CD4-positive, alpha-beta T cell treated with Interleukin-1 beta for 1 hour (primary cell): ENCODE results near the gene LPP.

Source experiments
- DNase-seq, 2 donors: peaks; one replicate each; pipeline ENCODE4 v3.0.0-alpha.2; 2020 to 2022

The LPP gene

GRCh38 chr3:188446766-188447165 lies 292.8 kb downstream of the LPP start:
- peak in 1 of 2 donors; percentile 8 for DNase-seq

- no peak for DNase-seq
Observed at GRCh38 chr3:188448813-188449212, 294.9 kb downstream of the LPP start.

GRCh38 chr3:188449421-188449820 lies 295.5 kb downstream of the LPP start:
- DNase-seq: no peak

DNA sequence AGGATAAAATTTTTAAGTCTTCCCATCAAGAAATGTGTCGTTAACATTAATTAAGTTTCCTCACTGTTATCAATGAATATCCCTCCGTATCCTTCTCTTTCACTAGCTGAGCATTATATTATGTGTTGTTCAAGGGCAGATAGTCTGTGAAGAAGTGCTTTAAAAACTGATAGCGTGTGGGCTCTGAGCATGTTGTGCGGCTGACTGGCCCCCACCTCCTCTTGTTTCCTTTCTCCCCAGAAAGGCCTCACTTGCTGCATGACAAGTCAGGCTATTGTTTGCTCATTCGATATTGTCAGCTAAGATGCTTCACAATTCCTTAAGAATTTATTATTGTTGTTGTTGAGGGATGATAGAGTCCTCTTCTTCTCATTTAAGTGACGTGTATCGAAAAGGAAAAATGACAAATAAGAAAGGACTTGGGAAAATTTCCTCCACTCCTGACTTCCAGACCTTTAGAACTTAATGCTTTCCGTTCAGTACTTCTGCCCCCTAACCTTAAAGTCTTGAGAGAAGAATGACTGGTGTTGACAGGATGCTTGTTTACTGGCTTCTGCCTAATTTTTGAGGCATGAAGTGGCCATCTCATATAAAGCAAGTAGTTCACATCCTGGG lies 298.3 kb downstream of the LPP start:
- DNase-seq: no peak

GRCh38 chr3:188453431-188454384 lies 299.8 kb downstream of the LPP start:
- DNase-seq: no peak

DNA sequence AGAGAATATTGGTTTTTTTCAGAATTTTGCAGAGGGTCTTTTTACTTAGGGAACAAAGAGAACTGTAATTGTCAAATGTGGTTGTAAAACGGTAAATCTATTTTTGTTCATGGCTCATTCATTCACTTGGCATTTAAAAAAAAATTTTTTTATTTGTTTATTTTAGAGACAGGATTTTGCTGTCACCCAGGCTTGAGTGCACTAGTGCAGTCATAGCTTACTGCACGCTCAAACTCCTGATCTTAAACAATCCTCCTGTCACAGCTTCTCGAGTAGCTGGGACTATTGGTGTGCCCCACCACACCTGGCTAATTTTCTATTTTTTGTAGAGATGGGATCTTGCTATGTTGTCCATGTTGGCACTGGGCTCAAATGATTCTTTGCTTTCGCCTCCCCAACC lies 301.8 kb downstream of the LPP start:
- DNase-seq: no peak

GRCh38 chr3:188458756-188459155 lies 304.8 kb downstream of the LPP start:
- no peak for DNase-seq

DNA sequence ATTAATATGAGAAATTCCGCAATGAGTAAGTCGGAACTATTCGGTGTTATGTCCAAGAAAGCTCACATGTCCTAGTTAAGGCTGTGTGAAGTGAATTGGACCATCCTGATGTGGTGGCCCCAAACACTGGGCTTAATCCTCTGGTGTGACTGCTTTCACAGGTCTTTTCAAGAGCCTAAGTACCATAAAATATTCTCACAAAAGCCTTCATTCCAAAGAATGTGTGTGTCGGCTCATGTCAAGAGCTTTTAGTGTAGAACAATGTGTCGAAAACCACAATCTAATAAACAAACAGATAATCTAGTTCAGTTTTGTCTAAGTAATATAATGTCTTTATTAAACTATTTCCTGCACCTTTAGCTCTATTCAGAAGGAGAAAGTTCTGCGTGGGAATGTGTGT lies 311.4 kb downstream of the LPP start:
- DNase-seq: no peak

GRCh38 chr3:188468196-188468595 lies 314.2 kb downstream of the LPP start:
- no peak for DNase-seq

DNA sequence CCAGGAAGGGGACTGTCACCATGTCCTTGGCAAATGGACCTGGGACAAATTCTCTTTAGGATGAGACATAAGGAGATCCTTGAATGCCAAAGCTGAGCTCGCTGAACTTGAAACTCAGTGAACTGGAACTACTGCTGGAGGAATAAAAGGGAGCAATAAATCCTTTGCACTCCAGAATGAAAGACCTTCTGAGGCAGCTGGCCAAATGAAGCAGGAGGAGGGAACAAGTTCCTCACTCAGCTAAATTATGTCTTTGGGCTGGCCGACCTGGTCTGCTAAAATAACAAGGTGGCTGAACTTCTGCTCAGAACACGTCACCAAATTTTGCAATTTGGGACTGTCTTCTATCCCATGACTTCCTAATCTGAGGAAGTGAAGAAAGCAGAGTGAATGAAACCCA lies 314.7 kb downstream of the LPP start:
- DNase-seq: peak in 1 of 2 donors; percentile 3

- DNase-seq: no peak
Observed at GRCh38 chr3:188469228-188469885, 315.4 kb downstream of the LPP start.

DNA sequence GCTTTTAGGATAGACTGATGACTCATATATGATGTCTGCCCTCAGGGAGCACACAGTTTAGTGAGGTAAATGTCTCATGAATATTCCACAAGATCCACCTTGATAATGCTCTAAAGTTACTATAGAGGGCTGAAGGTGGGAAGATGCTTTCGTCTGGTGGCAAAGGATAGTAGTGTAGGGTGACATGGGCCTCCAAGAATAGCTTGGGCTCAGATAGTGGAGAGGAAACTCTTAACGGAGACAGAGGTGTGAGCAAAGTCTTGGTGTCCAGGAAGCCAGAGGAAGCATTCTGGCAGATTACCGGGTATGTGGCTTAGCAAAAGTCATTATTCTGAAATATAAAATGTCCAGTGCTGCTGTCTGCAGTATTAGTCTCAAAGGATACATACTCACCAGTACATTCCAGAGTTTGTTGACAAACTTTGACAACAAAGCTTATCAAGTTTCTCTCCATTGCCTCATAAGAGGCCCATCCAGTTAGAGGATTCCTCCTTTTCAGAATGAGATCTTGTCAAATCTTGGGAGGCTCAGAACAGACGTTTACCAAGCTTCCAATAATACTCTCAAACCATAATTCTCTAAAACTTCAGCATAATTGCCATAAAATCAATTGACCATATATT lies 316.7 kb downstream of the LPP start:
- no peak for DNase-seq

DNA sequence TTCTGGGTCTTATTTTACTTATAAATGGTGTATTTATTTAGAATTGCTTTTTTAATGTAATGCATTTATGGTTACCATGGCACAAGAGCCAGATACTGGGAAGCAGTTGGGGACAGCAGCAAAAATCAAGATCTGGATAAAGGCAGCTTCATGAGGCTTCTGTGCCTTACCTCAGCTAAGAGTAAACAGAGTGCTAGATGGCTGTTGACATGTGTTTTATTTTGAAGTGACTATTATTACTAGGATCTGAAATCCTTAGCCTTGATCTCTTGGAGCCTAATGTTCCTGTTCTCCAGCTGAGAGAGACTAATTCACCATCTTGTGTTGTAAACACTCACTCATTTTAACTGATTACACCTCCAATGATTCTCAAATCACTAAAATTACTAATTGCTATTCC lies 317.8 kb downstream of the LPP start:
- no peak for DNase-seq

GRCh38 chr3:188472336-188472735 lies 318.4 kb downstream of the LPP start:
- DNase-seq: no peak

DNA sequence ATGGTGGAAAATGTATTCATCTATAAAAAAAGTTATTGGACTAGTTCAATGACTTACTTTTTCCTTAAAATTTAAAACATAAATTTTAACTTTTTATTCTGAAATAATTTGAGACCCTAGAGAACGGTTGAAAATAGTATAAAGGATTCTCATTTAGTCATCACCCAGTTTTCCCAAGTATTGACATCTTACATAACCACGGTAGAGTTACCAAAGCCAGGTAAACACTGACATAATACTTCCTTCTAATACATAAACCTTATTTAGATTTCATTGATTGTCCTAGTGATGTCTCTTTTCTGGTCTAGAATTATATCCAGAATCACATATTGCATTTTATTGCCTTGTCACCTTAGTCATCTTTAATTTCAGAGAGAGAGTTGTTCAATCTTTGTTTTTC lies 319.1 kb downstream of the LPP start:
- DNase-seq: no peak

GRCh38 chr3:188473591-188474288 lies 319.8 kb downstream of the LPP start:
- DNase-seq: no peak

- no peak for DNase-seq
Observed at GRCh38 chr3:188476935-188477334, 323.0 kb downstream of the LPP start.

DNA sequence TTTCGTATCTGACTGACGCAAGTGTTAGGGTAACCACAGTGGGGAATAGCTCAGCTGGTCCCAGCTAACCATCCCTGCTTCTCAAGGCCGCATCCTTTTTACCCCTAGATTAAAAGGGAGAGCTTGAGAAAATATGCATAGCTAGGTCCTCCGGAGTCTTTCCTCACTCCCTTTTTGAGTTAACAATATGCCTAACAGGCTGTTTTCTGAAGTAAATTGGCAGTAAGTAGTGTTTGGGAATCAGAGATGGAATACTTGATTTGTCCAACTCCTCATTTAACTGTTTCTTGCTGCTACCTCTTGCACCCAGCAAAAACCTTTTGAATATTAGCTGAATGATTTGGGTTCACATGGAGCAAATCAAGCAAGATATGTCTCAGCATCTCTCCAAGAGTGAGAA lies 326.1 kb downstream of the LPP start:
- no peak for DNase-seq

DNA sequence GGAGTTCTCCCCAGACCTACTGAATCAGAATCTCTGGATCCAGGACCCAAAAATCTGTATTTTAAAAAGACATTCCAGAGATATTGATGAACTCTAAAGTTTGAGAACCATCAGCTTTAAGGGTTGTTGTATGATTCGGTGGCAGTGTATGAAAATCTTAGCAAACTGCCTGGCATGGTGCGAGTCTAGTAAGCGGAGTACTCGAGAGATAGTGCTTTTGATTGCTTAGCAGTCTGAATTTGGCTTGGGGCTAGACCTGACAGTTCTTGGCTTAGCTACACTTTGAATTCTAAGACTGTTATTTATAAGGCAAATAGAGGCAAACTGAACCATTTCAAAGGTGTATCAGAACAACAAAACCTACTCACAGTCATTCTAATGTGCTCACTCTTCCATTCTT lies 329.0 kb downstream of the LPP start:
- DNase-seq: no peak

- DNase-seq: no peak
Observed at GRCh38 chr3:188486126-188486525, 332.2 kb downstream of the LPP start.

- DNase-seq: no peak
Observed at GRCh38 chr3:188486952-188487351, 333.0 kb downstream of the LPP start.

DNA sequence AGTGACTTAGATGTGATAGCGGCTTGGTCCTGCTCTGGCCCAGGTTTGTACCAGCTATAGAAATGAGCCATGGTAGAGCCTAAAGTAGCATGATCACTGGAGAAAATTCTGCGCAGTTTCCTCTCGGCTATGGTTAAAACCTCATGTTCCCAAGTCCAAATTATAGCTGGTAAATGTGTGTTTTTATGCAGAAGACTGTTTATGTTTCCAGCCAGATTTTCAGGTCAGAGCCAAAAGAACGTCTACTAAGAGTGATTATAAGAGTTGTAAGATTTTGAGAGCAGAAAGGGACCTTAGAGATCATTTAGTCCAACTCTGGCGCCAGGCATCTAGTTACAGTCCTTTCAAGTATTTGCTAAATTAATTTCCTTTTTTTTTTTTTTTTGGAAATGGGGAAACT lies 333.7 kb downstream of the LPP start:
- no peak for DNase-seq

GRCh38 chr3:188488801-188489200 lies 334.8 kb downstream of the LPP start:
- DNase-seq: no peak
